Measurements from ENCODE around the gene CALM1.

DNA sequence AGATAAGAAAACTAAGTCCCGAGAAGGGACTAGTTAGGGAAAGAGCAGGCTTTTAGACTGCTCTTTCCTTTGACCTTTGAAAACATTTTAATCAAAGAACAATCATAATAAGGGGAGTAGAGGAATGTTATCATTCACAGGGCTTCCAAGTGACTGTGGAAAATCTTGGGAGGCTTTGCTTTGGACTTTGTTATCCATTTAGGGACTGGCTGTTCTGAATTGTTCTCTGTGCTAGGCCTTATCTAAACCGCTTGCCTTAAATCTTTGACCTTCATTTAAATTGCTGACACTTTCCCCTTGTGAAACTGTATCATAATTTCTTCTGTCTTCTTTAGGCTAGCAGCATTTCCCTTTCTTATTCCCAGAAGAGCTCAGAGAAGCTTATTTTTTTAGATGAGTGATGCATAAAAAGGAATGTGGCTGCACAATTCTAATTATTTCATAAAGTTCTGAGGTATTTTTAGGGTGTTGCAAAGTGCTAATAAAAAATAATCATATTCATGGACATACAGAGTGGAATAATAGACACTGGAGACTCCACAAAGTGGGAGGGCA, 9.5 kb upstream of the CALM1 start:
- TF ChIP-seq, protein P1, sequence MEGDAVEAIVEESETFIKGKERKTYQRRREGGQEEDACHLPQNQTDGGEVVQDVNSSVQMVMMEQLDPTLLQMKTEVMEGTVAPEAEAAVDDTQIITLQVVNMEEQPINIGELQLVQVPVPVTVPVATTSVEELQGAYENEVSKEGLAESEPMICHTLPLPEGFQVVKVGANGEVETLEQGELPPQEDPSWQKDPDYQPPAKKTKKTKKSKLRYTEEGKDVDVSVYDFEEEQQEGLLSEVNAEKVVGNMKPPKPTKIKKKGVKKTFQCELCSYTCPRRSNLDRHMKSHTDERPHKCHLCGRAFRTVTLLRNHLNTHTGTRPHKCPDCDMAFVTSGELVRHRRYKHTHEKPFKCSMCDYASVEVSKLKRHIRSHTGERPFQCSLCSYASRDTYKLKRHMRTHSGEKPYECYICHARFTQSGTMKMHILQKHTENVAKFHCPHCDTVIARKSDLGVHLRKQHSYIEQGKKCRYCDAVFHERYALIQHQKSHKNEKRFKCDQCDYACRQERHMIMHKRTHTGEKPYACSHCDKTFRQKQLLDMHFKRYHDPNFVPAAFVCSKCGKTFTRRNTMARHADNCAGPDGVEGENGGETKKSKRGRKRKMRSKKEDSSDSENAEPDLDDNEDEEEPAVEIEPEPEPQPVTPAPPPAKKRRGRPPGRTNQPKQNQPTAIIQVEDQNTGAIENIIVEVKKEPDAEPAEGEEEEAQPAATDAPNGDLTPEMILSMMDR (IDR thresholded peaks at IDR 0.05; ENCODE audit: low read length) = no peak
- TF ChIP-seq EZH2 (IDR thresholded peaks at IDR 0.05; ENCODE audit: borderline replicate concordance, low read length) = no peak
